SK-N-SH treated with all-trans-retinoic acid at 6 μM for 48 hours (cell line): Measurements from ENCODE around the gene RNASEH2B.

ENCODE experiments used
- ATAC-seq: fragments of 200-7000 bp; cut with Tn5 transposase; 3 replicates; pipeline ENCODE4 v1.9.1; 2020; ENCODE audit warnings: mild to moderate bottlenecking, moderate library complexity
- ARNTL ChIP-seq: fragments of 450-650 bp; formaldehyde crosslinking; IDR thresholded peaks from 2 replicates; pipeline ENCODE4 v1.5.0; 2020; ENCODE audit warnings: low read depth, mild to moderate bottlenecking, moderate library complexity, borderline replicate concordance
- BACH2 ChIP-seq: fragments of 250-450 bp; sonication (Bioruptor Pico); IDR thresholded peaks from 2 replicates; pipeline ENCODE4 v1.9.0; 2021; ENCODE audit warnings: mild to moderate bottlenecking, borderline replicate concordance
- CSDC2 ChIP-seq: fragments of 250-450 bp; sonication (Bioruptor Pico); IDR thresholded peaks from 2 replicates; pipeline ENCODE4 v1.5.0; 2020; ENCODE audit warnings: mild to moderate bottlenecking, moderate library complexity
- ESRRG ChIP-seq: fragments of 250-450 bp; sonication (Bioruptor Pico); IDR thresholded peaks from 2 replicates; pipeline ENCODE4 v1.6.1; 2021; ENCODE audit warnings: mild to moderate bottlenecking
- GLIS3 ChIP-seq: fragments of 250-450 bp; sonication (Bioruptor Pico); IDR thresholded peaks from 2 replicates; pipeline ENCODE4 v1.5.0; 2020; ENCODE audit warnings: mild to moderate bottlenecking, moderate library complexity
- ISL1 ChIP-seq: fragments of 250-450 bp; sonication (Bioruptor Pico); IDR thresholded peaks from 2 replicates; pipeline ENCODE4 v2.1.2; 2022; ENCODE audit warnings: mild to moderate bottlenecking, moderate library complexity
- OSR1 ChIP-seq: fragments of 250-450 bp; sonication (Bioruptor Pico); IDR thresholded peaks from 2 replicates; pipeline ENCODE4 v1.8.0; 2022; ENCODE audit warnings: moderate library complexity, mild to moderate bottlenecking, inconsistent platforms
- PPARA ChIP-seq: fragments of 250-450 bp; sonication (Bioruptor Pico); IDR thresholded peaks from 2 replicates; pipeline ENCODE4 v1.5.0; 2020; ENCODE audit warnings: mild to moderate bottlenecking, borderline replicate concordance
- RARB ChIP-seq: fragments of 250-450 bp; sonication (Bioruptor Pico); IDR thresholded peaks from 2 replicates; pipeline ENCODE4 v1.8.0; 2021; ENCODE audit warnings: mild to moderate bottlenecking, moderate library complexity
- SNAI2 ChIP-seq: fragments of 250-450 bp; sonication (Bioruptor Pico); IDR thresholded peaks from 2 replicates; pipeline ENCODE4 v1.5.0; 2020; ENCODE audit warnings: mild to moderate bottlenecking, moderate library complexity
- TCF4 ChIP-seq: fragments of 250-450 bp; sonication (Bioruptor Pico); IDR thresholded peaks from 2 replicates; pipeline ENCODE4 v1.8.0; 2021; ENCODE audit warnings: mild to moderate bottlenecking, moderate library complexity, borderline replicate concordance
- TOX ChIP-seq: fragments of 250-450 bp; sonication (Bioruptor Pico); IDR thresholded peaks from 2 replicates; pipeline ENCODE4 v1.8.0; 2021; ENCODE audit warnings: mild to moderate bottlenecking, moderate library complexity, borderline replicate concordance
- ZC3H10 ChIP-seq: fragments of 250-450 bp; sonication (Bioruptor Pico); IDR thresholded peaks from 2 replicates; pipeline ENCODE4 v1.5.1; 2021; ENCODE audit warnings: mild to moderate bottlenecking, moderate library complexity
- ZFP3 ChIP-seq: fragments of 250-450 bp; sonication (Bioruptor Pico); IDR thresholded peaks from 2 replicates; pipeline ENCODE4 v1.5.0; 2020; ENCODE audit warnings: mild to moderate bottlenecking, moderate library complexity
- ZFP30 ChIP-seq: fragments of 450-650 bp; formaldehyde crosslinking; IDR thresholded peaks from 2 replicates; pipeline ENCODE4 v1.5.0; 2022; ENCODE audit warnings: mild to moderate bottlenecking, moderate library complexity
- ZNF565 ChIP-seq: fragments of 450-650 bp; formaldehyde crosslinking; conservative IDR thresholded peaks from 2 replicates; pipeline ENCODE4 v1.5.0; 2020; ENCODE audit warnings: low read depth, mild to moderate bottlenecking, moderate library complexity
- ZNF70 ChIP-seq: fragments of 450-650 bp; formaldehyde crosslinking; IDR thresholded peaks from 2 replicates; pipeline ENCODE4 v1.5.0; 2020; ENCODE audit warnings: mild to moderate bottlenecking, moderate library complexity
- ZNF8 ChIP-seq: fragments of 450-650 bp; formaldehyde crosslinking; IDR thresholded peaks from 2 replicates; pipeline ENCODE4 v1.5.0; 2020; ENCODE audit warnings: mild to moderate bottlenecking, moderate library complexity
- TF ChIP-seq, protein P1 (sequence below): fragments of 250-450 bp; sonication (Bioruptor Pico); IDR thresholded peaks from 2 replicates; pipeline ENCODE4 v1.8.0; 2020; ENCODE audit warnings: mild to moderate bottlenecking, moderate library complexity, borderline replicate concordance
- TF ChIP-seq, protein P2 (sequence below): fragments of 250-450 bp; sonication (Bioruptor Pico); IDR thresholded peaks from 2 replicates; pipeline ENCODE4 v1.8.0; 2021; ENCODE audit warnings: low read depth, mild to moderate bottlenecking, moderate library complexity, borderline replicate concordance
- TF ChIP-seq, protein P3 (sequence below): fragments of 250-450 bp; sonication (Bioruptor Pico); IDR thresholded peaks from 2 replicates; pipeline ENCODE4 v1.5.0; 2020; ENCODE audit warnings: mild to moderate bottlenecking, moderate library complexity
- TF ChIP-seq, protein P4 (sequence below): fragments of 250-450 bp; sonication (Bioruptor Pico); IDR thresholded peaks from 2 replicates; pipeline ENCODE4 v1.5.1; 2021; ENCODE audit warnings: mild to moderate bottlenecking, moderate library complexity

The RNASEH2B gene

DNA sequence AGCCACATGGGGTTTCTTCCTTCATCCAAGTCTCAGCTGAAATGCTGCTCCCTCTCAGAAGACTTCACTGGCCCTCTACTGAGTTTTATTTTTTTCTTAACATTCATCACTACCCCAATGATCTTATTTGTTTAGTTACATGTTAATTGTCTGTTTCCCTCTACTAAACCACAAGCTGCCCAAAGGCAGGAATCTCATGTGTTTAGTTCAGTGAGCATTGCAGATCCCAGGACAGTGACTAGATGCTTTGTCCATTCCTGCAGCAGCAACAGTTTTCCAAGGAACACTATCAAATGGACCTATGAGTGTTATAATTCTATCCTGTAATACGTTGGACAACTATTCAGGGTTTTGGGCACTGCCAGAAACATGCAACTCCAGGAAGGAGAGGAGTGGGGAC, 93.1 kb downstream of the RNASEH2B start (continued):
- TF ChIP-seq, protein P1, sequence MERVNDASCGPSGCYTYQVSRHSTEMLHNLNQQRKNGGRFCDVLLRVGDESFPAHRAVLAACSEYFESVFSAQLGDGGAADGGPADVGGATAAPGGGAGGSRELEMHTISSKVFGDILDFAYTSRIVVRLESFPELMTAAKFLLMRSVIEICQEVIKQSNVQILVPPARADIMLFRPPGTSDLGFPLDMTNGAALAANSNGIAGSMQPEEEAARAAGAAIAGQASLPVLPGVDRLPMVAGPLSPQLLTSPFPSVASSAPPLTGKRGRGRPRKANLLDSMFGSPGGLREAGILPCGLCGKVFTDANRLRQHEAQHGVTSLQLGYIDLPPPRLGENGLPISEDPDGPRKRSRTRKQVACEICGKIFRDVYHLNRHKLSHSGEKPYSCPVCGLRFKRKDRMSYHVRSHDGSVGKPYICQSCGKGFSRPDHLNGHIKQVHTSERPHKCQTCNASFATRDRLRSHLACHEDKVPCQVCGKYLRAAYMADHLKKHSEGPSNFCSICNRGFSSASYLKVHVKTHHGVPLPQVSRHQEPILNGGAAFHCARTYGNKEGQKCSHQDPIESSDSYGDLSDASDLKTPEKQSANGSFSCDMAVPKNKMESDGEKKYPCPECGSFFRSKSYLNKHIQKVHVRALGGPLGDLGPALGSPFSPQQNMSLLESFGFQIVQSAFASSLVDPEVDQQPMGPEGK (CRISPR knock-in tag): no peak
- TF ChIP-seq ZNF565: no peak
- TF ChIP-seq ZC3H10 (CRISPR knock-in tag): no peak
- TF ChIP-seq ARNTL (CRISPR knock-in tag): no peak
- TF ChIP-seq, all 23 proteins: peak for 0

DNA sequence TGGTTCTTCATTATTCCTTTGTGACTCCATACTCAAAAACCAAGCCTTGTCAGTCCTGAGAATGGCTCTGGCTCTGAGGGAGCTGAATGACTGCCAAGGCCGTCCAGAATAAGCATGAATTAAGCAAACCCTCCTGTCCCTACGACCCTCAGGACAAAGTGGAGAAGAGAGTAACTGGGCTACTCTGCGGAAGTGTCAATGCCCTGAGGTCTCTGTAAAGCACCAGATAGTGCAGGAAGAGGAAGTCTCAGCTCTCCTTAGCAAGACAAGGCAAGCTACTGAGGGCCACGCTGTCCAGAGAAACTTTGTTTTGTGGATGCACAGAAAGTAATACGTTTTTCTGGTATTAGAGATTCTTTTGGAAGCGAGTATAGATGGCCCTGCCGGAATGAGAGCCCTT, 94.1 kb downstream of the RNASEH2B start:
- TF ChIP-seq RARB (CRISPR knock-in tag) (no peak), ZNF8 (CRISPR knock-in tag) (no peak), ZFP3 (no peak), TCF4 (CRISPR knock-in tag) (no peak), TOX (CRISPR knock-in tag) (no peak), GLIS3 (no peak), PPARA (CRISPR knock-in tag) (no peak), ZC3H10 (CRISPR knock-in tag) (no peak), SNAI2 (CRISPR knock-in tag) (no peak), ZFP30 (no peak), ZNF70 (CRISPR knock-in tag) (no peak)
- TF ChIP-seq, protein P2, sequence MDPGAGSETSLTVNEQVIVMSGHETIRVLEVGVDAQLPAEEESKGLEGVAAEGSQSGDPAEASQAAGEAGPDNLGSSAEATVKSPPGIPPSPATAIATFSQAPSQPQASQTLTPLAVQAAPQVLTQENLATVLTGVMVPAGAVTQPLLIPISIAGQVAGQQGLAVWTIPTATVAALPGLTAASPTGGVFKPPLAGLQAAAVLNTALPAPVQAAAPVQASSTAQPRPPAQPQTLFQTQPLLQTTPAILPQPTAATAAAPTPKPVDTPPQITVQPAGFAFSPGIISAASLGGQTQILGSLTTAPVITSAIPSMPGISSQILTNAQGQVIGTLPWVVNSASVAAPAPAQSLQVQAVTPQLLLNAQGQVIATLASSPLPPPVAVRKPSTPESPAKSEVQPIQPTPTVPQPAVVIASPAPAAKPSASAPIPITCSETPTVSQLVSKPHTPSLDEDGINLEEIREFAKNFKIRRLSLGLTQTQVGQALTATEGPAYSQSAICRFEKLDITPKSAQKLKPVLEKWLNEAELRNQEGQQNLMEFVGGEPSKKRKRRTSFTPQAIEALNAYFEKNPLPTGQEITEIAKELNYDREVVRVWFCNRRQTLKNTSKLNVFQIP (CRISPR knock-in tag): no peak
- TF ChIP-seq, protein P3, sequence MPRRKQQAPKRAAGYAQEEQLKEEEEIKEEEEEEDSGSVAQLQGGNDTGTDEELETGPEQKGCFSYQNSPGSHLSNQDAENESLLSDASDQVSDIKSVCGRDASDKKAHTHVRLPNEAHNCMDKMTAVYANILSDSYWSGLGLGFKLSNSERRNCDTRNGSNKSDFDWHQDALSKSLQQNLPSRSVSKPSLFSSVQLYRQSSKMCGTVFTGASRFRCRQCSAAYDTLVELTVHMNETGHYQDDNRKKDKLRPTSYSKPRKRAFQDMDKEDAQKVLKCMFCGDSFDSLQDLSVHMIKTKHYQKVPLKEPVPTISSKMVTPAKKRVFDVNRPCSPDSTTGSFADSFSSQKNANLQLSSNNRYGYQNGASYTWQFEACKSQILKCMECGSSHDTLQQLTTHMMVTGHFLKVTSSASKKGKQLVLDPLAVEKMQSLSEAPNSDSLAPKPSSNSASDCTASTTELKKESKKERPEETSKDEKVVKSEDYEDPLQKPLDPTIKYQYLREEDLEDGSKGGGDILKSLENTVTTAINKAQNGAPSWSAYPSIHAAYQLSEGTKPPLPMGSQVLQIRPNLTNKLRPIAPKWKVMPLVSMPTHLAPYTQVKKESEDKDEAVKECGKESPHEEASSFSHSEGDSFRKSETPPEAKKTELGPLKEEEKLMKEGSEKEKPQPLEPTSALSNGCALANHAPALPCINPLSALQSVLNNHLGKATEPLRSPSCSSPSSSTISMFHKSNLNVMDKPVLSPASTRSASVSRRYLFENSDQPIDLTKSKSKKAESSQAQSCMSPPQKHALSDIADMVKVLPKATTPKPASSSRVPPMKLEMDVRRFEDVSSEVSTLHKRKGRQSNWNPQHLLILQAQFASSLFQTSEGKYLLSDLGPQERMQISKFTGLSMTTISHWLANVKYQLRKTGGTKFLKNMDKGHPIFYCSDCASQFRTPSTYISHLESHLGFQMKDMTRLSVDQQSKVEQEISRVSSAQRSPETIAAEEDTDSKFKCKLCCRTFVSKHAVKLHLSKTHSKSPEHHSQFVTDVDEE (CRISPR knock-in tag): no peak
- ATAC-seq: no peak

DNA sequence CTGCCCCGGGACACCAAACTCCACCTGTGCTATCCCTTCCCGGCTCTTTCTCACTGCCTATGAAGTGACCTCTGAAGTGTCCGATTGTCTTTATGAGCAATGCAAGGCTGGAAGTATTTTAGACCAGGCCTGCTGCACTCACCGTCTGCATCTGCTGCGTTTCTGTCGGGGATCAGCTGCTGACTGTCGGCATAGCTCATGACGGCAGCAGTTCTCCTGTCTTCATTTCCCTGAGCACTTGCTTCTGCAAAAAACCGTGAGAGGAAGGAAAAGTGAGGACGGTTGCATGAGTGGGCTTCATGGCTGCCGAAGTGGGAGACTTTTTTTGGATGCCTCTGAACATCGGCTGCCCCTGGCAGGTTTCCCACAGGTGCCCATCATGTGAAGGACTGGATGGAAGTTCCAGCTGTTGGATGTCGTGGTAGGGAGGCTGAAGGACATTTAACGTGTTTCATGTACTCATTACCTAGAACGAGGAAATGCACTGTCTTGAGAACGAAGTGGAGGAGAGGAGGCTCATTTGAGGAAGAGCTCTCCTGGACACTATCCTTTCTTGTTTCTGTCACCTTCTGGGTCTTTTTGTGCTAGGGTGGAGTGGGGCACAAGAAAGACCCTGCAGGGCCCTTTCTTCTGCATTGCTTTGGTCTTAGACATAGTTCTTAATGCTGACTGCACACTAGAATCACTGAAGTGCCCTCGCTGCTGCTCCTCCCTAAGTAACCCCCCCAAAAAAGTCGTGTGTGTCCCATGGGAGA, 94.7 kb downstream of the RNASEH2B start:
- ATAC-seq: no peak
- TF ChIP-seq, protein P4, sequence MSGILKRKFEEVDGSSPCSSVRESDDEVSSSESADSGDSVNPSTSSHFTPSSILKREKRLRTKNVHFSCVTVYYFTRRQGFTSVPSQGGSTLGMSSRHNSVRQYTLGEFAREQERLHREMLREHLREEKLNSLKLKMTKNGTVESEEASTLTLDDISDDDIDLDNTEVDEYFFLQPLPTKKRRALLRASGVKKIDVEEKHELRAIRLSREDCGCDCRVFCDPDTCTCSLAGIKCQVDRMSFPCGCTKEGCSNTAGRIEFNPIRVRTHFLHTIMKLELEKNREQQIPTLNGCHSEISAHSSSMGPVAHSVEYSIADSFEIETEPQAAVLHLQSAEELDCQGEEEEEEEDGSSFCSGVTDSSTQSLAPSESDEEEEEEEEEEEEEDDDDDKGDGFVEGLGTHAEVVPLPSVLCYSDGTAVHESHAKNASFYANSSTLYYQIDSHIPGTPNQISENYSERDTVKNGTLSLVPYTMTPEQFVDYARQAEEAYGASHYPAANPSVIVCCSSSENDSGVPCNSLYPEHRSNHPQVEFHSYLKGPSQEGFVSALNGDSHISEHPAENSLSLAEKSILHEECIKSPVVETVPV (CRISPR knock-in tag): no peak
- TF ChIP-seq ZFP30 (no peak), RARB (CRISPR knock-in tag) (no peak), BACH2 (CRISPR knock-in tag) (no peak), CSDC2 (CRISPR knock-in tag) (no peak), ARNTL (CRISPR knock-in tag) (no peak), GLIS3 (no peak), ZFP3 (no peak), TCF4 (CRISPR knock-in tag) (no peak), ISL1 (CRISPR knock-in tag) (no peak), ESRRG (CRISPR knock-in tag) (no peak), ZNF8 (CRISPR knock-in tag) (no peak), TOX (CRISPR knock-in tag) (no peak), OSR1 (CRISPR knock-in tag) (no peak), PPARA (CRISPR knock-in tag) (no peak), ZNF565 (no peak)
- TF ChIP-seq, protein P2 (CRISPR knock-in tag): no peak
- TF ChIP-seq, protein P1 (CRISPR knock-in tag): no peak
- TF ChIP-seq, all 23 proteins: peak for 0
